GM23338 (cell line): ENCODE data around the gene BICC1. TPM values are rescaled to one million over a fixed set of nuclear protein-coding genes. Genes with fewer than 3 reads are reported as not detected.

Source experiments
- ATAC-seq: fragments of 200-7000 bp; cut with Tn5 transposase; 3 replicates; pipeline ENCODE4 v1.9.1; 2020
- DNase-seq: peaks from one replicate; pipeline ENCODE4 v3.0.0-alpha.2; 2015; ENCODE audit warnings: low spot score
- H2AFZ ChIP-seq: fragments of 200-600 bp; sonication (generic); 2 replicates; pipeline ENCODE4 v1.8.0; 2016; ENCODE audit warnings: antibody characterized with exemption, mild to moderate bottlenecking, moderate library complexity
- H3F3A ChIP-seq: fragments of 200-600 bp; sonication (generic); replicated peaks from 2 replicates; pipeline ENCODE4 v1.8.0; 2017; ENCODE audit warnings: antibody characterized with exemption, mixed run types, low read depth
- H3K27ac ChIP-seq: fragments of 200-600 bp; sonication (generic); 2 replicates; pipeline ENCODE4 v1.6.1; 2016; ENCODE audit warnings: low read depth
- H3K27me3 ChIP-seq: fragments of 200-600 bp; sonication (generic); 2 replicates; pipeline ENCODE4 v1.8.0; 2016; ENCODE audit warnings: mild to moderate bottlenecking, mixed run types, moderate library complexity; ENCODE audit not compliant: insufficient read depth
- H3K36me3 ChIP-seq: fragments of 200-600 bp; sonication (generic); 2 replicates; pipeline ENCODE4 v1.8.0; 2016; ENCODE audit warnings: mild to moderate bottlenecking; ENCODE audit not compliant: insufficient read depth
- H3K4me1 ChIP-seq: fragments of 200-600 bp; sonication (generic); 2 replicates; pipeline ENCODE4 v1.8.0; 2016; ENCODE audit warnings: mild to moderate bottlenecking, moderate library complexity; ENCODE audit not compliant: insufficient read depth
- H3K4me2 ChIP-seq: fragments of 200-600 bp; sonication (generic); 2 replicates; pipeline ENCODE4 v1.7.1; 2017; ENCODE audit warnings: mixed run types
- H3K4me3 ChIP-seq: fragments of 200-600 bp; sonication (generic); 2 replicates; pipeline ENCODE4 v1.6.1; 2016; ENCODE audit warnings: mixed run types
- H3K79me2 ChIP-seq: fragments of 200-600 bp; sonication (generic); replicated peaks from 2 replicates; pipeline ENCODE4 v1.8.0; 2017; ENCODE audit warnings: mild to moderate bottlenecking; ENCODE audit not compliant: insufficient read depth
- H3K9me2 ChIP-seq: fragments of 200-600 bp; sonication (generic); 2 replicates; pipeline ENCODE4 v1.8.0; 2017; ENCODE audit not compliant: insufficient read depth
- H4K20me1 ChIP-seq: fragments of 200-600 bp; sonication (generic); replicated peaks from 2 replicates; pipeline ENCODE4 v1.8.0; 2017; ENCODE audit warnings: mild to moderate bottlenecking; ENCODE audit not compliant: insufficient read depth
- H3K27ac Mint-ChIP-seq: 2 replicates; pipeline ENCODE4 v1.8.0; 2020; ENCODE audit warnings: inconsistent platforms, mild to moderate bottlenecking, moderate library complexity, mixed read lengths
- H3K27me3 Mint-ChIP-seq: 3 replicates; pipeline ENCODE4 v1.8.0; 2022; ENCODE audit warnings: low read depth, mild to moderate bottlenecking, moderate library complexity, mixed read lengths, inconsistent platforms; ENCODE audit not compliant: insufficient read depth, poor library complexity
- H3K36me3 Mint-ChIP-seq: 3 replicates; pipeline ENCODE4 v1.8.0; 2021; ENCODE audit warnings: low read depth, mild to moderate bottlenecking, inconsistent platforms, moderate library complexity, mixed read lengths
- H3K4me1 Mint-ChIP-seq: 3 replicates; pipeline ENCODE4 v1.8.0; 2020; ENCODE audit warnings: mild to moderate bottlenecking, inconsistent platforms, mixed read lengths
- H3K4me3 Mint-ChIP-seq: 3 replicates; pipeline ENCODE4 v1.8.0; 2021; ENCODE audit warnings: moderate library complexity, mild to moderate bottlenecking, inconsistent platforms, mixed read lengths
- H3K9me3 Mint-ChIP-seq: 3 replicates; pipeline ENCODE4 v1.8.0; 2020; ENCODE audit warnings: moderate library complexity, mild to moderate bottlenecking, inconsistent platforms, mixed read lengths
- CREB1 ChIP-seq: fragments of 250-450 bp; sonication (Bioruptor Pico); IDR thresholded peaks from 2 replicates; pipeline ENCODE4 v1.5.0; 2020; ENCODE audit warnings: low read depth, mild to moderate bottlenecking, moderate library complexity
- CTCF ChIP-seq, 2 experiments: fragments of 200-600 bp in 1 of 2; sonication (generic) in 1 of 2; conservative IDR thresholded peaks; 2 replicates each; pipeline versions ENCODE4 v1.5.1 to v1.6.1; 2016 to 2017; ENCODE audit warnings: antibody characterized with exemption in 2 of 2, low read depth in 2 of 2, mild to moderate bottlenecking in 2 of 2, moderate library complexity in 1 of 2
- ETS1 ChIP-seq: IDR thresholded peaks from 2 replicates; pipeline ENCODE4 v1.6.1; 2016; ENCODE audit warnings: antibody characterized with exemption
- EZH2 ChIP-seq: fragments of 200-600 bp; sonication (generic); IDR thresholded peaks from one replicate; pipeline ENCODE4 v1.8.0; 2017; ENCODE audit warnings: antibody characterized with exemption, mild to moderate bottlenecking, low read depth; ENCODE audit not compliant: unreplicated experiment
- EZH2phosphoT487 ChIP-seq: fragments of 200-600 bp; sonication (generic); IDR thresholded peaks from one replicate; pipeline ENCODE4 v1.8.1; 2018; ENCODE audit warnings: antibody characterized with exemption; ENCODE audit not compliant: unreplicated experiment
- JUNB ChIP-seq: IDR thresholded peaks from one replicate; pipeline ENCODE4 v1.6.1; 2016; ENCODE audit warnings: antibody characterized with exemption; ENCODE audit not compliant: unreplicated experiment
- NANOG ChIP-seq: IDR thresholded peaks from 2 replicates; pipeline ENCODE4 v1.6.1; 2016; ENCODE audit warnings: antibody characterized with exemption, borderline replicate concordance
- POLR2AphosphoS5 ChIP-seq: IDR thresholded peaks from 2 replicates; pipeline ENCODE4 v1.6.1; 2016; ENCODE audit warnings: antibody characterized with exemption, low read depth
- REST ChIP-seq: IDR thresholded peaks from one replicate; pipeline ENCODE4 v1.6.1; 2018; ENCODE audit warnings: antibody characterized with exemption; ENCODE audit not compliant: unreplicated experiment
- ZNF114 ChIP-seq: fragments of 250-450 bp; sonication (Bioruptor Pico); IDR thresholded peaks from 2 replicates; pipeline ENCODE4 v1.5.0; 2020; ENCODE audit warnings: mild to moderate bottlenecking, moderate library complexity
- ZNF331 ChIP-seq: fragments of 250-450 bp; sonication (Bioruptor Pico); IDR thresholded peaks from 2 replicates; pipeline ENCODE4 v1.5.0; 2020; ENCODE audit warnings: low read depth, mild to moderate bottlenecking, moderate library complexity
- polyA plus RNA-seq: library from polyadenylated mRNA; unstranded; fragments of >200 nt; fragmentation: Nextera tagmentation; extraction: Ambion mirVana; gene quantifications from 2 replicates; pipeline ENCODE4 v1.2.1, GENCODE V29; 2016
- total RNA-seq: library from RNA; depleted of rRNA; stranded (reverse); fragments of >200 nt; shearing (Covaris generic); gene quantifications from 2 replicates; pipeline ENCODE4 v1.2.3, GENCODE V29; 2014

The BICC1 gene
- total and polyA plus RNA-seq, 2 experiments from 2014 or later = 1.3 to 2.2 TPM

GRCh38 chr10:58661902-58662301 lies 149.2 kb downstream of the BICC1 start (continued):
- no peak for TF ChIP-seq REST
- no peak for TF ChIP-seq POLR2AphosphoS5
- no peak for TF ChIP-seq JUNB
- TF ChIP-seq CREB1 (CRISPR knock-in tag) = no peak
- no peak for TF ChIP-seq ZNF331 (CRISPR knock-in tag)
- no peak for TF ChIP-seq CTCF (conservative IDR thresholded peaks at IDR 0.05; ENCODE audit: low read depth in 2 of 2)

GRCh38 chr10:58662314-58662713 lies 149.6 kb downstream of the BICC1 start:
- peaks cover 29% of the 10 kb centered on the region for H3K9me3 Mint-ChIP-seq
- peaks cover 27% of the 10 kb centered on the region for H3K36me3 Mint-ChIP-seq
- ATAC-seq = no peak
- H3K4me3 Mint-ChIP-seq = no peak overlapping the region
- H3K27me3 Mint-ChIP-seq = no peaks in the 10 kb centered on the region
- peaks cover 11% of the 10 kb centered on the region for H3K4me1 ChIP-seq
- H3K79me2 ChIP-seq = no peaks in the 10 kb centered on the region
- H3K27me3 ChIP-seq = no peaks in the 10 kb centered on the region
- H3K27ac ChIP-seq = no peak overlapping the region
- H4K20me1 ChIP-seq = no peaks in the 10 kb centered on the region
- no peaks in the 10 kb centered on the region for H3K9me2 ChIP-seq
- H3F3A ChIP-seq = no peaks in the 10 kb centered on the region
- no peak overlapping the region for H3K4me3 ChIP-seq
- no peak for DNase-seq
- no peak overlapping the region for H2AFZ ChIP-seq
- H3K4me2 ChIP-seq = no peak overlapping the region
- 0 out of 2 replicates have a peak, but pooled peaks cover 6% of the 10 kb centered on the region for H3K36me3 ChIP-seq
- H3K27ac Mint-ChIP-seq = no peak overlapping the region
- peaks cover 14% of the 10 kb centered on the region; the same call in 2 of the 3 replicates for H3K4me1 Mint-ChIP-seq
- no peak for TF ChIP-seq POLR2AphosphoS5
- no peak for TF ChIP-seq JUNB
- TF ChIP-seq EZH2 = no peak
- no peak for TF ChIP-seq EZH2phosphoT487
- TF ChIP-seq ZNF114 (CRISPR knock-in tag) = no peak
- TF ChIP-seq REST = no peak
- no peak for TF ChIP-seq NANOG
- no peak for TF ChIP-seq ETS1
